ENCODE results near the gene MEIOC. TPM values are rescaled to one million over a fixed set of nuclear protein-coding genes. Genes with fewer than 3 reads are reported as not detected.
"Not testable (repeated sequence)": the region's sequence is repeated elsewhere in the genome, so short reads cannot be mapped to it uniquely, and the experiment has no call there.

The MEIOC gene
- total RNA-seq, result 0.35 TPM in 1 of 2 replicates, not detected in the other

DNA sequence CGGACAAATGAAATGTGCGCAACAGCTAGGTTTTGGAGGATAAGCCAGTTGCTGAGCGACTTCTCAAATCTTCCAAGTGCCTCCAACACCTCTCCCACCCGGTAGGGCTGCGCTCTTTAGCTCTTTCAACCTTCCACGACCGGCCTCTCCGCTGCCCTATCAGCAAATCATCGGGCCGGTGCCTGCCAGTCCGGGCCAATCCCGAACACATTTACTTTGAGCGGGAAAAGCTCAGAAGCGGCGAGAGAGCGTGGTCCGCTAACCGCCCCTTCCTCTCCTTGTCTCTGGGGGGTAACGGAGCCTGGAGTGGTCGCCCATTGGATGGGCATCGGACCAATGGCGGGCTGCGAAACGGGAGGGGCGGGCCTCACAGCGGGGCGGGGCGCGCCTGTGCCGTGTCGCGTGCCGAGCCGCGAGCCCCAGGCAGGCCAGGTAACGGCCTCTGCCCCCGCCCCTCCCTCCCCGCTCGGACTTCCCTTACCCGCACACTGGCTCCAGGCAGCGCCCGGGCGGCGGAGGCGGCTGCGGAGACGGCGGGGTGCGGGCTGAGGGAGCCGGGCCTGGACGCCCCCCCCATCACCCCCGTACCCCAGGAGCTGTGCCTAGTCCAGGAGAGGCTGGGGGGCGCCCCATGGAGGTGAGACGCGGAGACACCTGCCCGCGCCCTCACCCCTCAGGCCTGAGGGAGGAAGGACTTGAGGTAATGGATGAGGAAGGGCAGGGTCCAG lies at the start of gene MEIOC:
Gene MEIOC (plus strand): TSS at position 486 of the 728 bp plus-strand sequence. CDS start 146 bp downstream, at position 632.
- no peak for DNase-seq (ENCODE audit: extremely low read depth, low read depth, low spot score)

DNA sequence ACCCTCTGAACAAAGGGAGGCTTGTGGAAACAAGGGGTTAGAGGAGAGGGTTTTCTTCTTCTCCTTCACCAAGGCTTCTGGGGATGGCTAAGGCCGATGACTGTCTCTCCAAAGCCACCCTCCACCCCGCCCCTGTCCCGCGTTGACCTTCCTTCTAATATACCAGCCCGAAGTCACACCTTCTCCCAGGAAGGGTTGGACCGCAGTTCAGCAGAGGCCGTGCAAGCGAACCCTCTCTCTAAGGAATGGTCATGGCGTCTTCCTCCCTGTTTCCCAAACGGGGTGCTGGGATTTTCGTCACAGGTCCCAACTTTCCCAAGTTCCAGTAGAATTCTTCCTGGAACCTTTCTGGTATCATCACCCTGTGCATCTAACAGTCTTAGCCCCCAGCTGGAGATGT lies 49.6 kb upstream of the MEIOC start:
- no peak for DNase-seq (ENCODE audit: extremely low read depth, low read depth, low spot score)

DNA sequence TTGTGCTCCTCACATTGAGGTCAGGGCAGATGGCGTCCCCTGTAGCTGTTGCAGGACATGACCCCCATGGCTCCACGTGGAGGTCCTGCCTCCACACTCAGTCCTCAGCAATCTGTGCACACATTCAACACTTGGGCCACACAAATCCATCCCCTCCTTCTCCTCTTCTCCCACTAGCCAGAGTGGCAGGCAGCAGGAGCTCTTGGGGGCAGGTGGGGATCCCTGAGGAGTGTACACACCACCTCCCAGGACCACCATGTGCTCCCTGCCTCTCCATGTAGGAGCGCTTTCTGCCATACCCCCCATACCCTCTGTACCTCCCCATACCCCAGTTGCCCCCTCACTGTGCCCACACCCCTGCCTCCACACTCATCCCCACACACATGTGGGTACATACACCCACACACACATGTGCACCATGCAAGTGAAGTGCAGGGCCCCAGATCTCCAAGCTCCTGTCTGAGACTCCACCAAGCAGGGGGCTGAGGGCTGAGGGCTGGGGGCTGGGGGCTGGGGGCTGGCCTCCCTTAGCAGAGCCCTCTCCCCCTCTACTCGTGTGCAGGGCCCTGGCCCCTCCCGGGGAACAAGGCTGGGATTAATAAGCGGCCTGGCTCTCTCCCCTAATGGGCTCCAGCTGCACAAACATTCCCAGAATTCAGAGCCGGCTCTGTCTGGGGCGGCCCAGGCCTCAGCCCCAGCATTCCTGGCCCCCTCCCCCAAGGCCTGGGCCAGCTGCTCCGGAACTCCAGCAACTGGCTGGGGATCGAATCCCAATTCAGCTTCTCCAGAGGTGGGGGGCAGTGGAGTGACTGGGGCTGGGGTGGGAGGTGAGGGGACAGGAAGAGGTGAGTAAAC lies 48.2 kb upstream of the MEIOC start:
- no peak for DNase-seq (ENCODE audit: extremely low read depth, low read depth, low spot score)

DNA sequence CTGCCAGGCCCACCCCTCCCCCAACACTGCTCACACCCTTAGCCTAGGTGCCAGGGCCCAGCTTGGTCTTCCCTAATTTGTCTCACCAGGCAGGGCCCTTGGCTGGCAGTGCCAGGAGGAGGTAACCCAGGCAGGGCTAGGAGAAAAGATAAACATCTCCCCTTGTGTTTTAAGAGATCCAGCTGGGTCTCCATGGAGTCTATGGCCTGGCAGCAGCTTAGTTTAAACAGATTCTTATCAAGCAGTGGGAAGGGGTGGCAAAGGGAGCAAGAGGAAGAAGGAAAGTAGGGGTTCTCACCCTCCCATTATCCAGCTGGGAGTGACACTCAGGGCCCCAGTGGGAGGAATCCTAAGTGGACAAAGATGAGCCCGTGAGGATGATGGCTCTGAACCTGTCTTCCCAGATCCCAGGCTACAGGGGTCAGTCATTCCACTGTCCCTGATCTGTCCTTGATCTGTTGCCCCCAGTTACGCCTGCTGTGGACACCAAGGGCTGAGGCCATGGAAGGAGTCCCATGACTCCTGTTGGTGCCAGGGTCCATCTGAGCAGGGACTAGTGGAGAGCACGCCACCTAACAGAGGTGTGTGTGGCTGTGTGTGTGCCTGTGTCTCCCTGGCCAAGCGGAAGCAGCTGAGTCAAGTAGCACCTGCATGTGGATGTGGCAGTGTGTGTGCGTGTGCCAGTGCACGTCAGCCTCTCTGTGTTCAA lies 47.4 kb upstream of the MEIOC start:
- no peak for DNase-seq (ENCODE audit: extremely low read depth, low read depth, low spot score)

DNA sequence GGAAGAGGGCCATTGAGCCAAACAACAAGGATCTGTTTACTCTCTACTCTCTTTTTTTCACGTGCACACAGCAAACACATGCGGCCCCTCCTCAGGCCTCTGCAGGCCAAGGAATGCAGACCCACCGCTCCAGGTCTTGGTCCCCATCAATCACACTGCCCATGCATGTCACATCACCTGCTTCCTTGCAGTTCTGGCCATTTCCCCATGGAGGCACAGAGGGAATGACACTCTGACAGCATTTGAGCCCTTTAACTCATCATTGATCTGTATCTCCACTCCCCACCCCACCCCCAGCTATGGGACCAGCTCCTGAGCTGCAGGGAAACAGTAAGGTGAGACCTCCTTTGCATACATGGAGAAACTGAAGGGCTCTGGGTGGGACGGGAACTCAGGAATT lies 45.9 kb upstream of the MEIOC start:
- DNase-seq (ENCODE audit: extremely low read depth, low read depth, low spot score), result no peak

DNA sequence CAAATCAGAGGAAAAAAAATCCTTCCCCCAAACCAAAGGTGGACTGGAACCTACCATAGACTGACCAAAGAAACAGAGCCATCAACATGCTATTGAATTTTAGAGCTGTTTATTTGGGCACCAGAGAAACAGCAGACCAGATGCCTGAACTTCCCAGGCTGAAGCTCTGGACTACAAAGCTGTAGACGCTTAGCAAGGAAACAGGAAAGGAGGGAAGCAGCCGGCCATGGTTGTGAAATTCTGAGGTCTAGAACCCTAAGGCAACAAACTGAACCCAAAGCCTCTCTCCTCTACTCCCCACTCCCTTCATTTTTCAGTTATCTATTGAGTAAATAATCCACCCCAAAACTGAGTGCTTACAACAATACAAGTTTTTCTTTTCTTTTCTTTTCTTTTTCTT lies 45.4 kb upstream of the MEIOC start:
- DNase-seq (ENCODE audit: extremely low read depth, low read depth, low spot score), result no peak

DNA sequence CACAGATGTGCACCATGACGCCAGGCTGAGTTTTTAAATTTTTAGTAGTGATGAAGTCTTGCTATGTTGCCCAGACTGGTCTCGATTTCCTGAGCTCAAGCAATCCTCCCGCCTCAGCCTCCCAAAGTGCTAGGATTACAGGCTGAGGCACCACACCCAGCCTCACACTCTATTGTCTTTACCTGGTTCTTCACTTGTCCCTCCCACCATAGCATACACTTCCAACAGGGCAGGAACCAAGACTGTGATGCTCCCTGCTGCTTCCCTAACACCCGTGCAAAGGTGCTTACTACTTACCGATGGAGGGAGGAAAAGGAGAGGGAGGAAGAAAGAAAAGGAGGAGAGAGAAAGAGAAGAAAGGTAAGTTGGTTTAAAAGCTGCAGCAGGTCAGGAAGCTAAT lies 41.4 kb upstream of the MEIOC start:
- DNase-seq (ENCODE audit: extremely low read depth, low read depth, low spot score), result no peak

DNA sequence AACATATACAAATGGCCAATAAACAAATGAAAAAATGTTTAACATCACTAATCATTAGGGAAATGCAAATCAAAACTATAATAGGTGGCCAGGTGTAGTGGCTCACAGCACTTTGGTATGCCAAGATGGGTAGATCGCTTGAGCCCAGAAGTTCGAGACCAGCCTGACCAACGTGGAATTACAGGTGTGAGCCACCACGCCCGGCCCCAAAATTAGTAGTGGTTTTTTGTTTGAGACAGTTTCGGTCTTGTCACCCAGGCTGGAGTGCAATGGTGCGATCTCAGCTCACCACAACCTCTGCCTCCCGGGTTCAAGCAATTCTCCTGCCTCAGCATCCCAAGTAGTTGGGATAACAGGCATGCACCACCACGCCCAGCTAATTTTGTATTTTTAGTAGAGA lies 37.6 kb upstream of the MEIOC start:
- not testable (repeated sequence) for DNase-seq (ENCODE audit: extremely low read depth, low read depth, low spot score)

DNA sequence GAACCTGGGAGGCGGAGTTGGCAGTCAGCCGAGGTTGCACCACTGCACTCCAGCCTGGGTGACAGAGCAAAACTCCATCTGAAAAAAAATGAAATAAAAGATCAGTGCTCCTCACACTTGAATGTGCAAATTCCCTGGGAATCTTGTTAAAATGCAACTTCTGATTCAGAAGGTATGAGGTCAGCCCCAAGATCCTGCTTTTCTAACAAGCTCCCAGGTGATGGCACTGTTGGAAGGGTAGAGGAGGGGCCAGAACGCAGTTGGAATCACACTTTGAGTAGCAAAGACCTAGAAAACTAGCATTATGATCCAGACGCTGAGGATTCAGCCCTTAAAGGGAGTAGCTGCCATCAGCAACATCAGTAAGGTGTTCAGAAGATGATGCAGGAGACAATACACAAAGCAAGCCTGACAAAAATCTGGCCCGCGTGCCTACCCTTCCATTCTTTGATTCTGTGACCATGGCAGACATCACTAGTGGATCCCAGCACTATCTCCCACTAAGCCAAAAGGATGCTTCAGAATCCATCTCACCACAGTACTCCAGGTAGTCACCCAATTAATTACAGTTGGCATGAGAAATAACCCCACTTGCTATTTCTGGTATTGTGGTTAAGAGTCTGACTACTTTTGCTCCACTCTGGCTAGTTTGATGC lies 33.1 kb upstream of the MEIOC start:
- no peak for DNase-seq (ENCODE audit: extremely low read depth, low read depth, low spot score)

DNA sequence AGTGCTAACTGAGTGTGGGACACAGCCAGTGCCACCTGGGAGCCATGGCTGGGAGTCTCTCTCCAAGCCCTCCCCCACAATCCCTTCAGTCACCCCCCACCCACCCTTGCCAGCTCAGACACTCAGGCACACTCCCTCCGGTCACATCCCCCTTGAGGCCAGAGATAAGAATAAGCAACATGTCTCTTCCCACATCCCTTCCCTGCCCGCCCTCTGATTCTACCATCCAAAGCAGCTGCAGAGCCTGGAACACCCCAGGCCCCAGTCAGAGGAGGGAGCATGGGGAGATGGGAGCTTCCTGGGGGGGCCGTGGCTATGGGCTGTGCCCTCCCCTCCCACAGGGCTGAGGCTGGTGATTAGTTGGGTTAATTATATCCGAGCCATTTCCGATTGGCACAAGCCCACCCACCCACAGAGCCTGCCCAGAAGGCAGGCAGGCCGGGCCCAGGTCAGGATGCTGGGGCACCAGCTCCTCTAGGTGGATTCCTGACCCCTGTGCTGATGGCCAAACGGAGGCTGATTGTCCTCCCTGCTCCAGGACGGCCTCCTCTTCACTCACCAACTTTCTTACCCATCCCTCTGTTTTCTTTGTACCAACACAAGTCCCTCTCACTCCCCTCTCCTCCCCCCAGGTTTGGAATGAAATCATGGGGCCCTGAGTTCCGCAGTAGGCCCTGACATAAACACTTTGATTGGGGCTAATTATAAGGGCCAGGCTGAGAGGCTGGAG lies 28.6 kb upstream of the MEIOC start:
- no peak for DNase-seq (ENCODE audit: extremely low read depth, low read depth, low spot score)

DNA sequence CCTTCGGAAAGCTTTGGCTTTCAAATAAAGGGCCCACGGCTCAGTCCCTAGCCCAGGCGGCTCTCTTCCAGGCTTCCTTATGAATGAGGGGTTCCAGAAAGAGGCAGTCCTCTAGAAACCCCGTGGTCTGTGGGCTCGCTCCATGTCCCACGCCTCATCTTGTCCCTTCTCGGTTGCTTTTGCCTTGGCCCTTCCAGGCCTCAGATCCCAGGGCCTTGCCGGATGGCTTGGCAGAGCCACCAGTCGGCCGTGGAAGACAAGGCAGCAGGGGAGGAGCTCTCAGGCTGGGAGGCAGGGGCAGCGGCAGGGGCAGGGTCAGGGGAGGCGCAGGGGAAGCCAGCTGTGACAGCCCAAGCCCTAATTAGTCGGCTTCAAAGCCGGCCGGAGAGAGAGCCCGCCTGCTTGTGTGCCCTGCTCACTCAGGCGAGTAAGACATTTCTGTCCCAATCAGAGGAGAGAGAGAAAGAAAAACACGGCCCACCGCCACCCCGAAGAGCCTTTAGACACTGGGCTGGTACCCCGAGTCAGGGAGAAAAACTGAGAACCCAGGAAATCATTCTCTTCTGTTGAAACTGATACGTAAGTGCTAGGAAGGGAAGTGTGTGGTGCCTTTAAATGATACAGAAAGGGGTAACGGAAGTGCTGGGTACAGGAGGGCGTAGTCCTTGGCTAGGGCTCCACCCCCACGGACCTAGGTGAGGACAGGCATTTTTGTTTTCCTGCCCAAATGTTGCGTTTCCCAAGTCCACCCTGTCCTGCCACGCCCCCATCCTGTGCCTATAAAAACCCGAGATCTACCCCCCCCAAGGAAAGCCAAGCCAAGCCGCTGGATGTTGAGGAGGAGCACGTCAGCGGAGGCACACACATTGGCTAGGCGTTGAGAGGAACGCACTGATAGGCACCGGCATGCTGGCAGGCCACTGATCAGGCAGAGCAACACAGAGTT lies 27.8 kb upstream of the MEIOC start:
- no peak for DNase-seq (ENCODE audit: extremely low read depth, low read depth, low spot score)

DNA sequence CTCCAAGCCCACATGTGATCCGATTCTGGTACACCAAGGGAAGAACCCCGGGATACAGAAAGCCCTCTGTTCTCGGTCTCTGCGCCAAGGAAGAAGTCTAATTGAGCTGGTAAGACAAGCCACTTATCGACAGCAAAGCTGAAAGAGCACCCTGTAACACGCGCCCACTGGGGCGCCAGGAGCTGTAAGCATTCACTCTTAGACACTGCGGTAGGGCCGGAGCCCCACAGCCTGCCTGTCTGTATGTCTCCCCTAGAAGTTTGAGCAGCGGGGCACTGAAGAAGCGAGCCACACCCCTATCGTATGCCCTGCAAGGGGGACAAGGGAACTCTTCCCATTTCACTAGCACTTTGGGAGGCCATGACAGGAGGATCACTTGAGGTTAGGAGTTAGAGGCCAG lies 27.0 kb upstream of the MEIOC start:
- no peak for DNase-seq (ENCODE audit: extremely low read depth, low read depth, low spot score)

DNA sequence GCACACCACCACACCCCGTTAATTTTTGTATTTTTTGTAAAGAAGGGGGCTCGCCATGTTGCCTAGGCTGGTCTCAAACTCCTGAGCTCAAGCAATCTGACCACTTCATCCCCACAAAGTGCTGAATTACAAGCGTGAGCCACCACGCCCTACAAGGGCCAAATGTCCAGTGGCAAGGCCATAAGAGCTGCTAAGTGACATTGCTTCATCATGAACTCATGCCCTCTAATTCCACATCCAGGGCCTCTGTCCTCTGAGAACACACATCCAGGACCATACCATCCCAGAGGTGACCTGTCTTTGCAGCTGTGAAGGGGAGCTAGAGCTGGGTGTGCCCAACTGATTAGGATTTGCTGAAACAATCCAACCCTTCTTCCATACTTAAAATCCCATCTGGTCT lies 25.6 kb upstream of the MEIOC start:
- no peak for DNase-seq (ENCODE audit: extremely low read depth, low read depth, low spot score)

DNA sequence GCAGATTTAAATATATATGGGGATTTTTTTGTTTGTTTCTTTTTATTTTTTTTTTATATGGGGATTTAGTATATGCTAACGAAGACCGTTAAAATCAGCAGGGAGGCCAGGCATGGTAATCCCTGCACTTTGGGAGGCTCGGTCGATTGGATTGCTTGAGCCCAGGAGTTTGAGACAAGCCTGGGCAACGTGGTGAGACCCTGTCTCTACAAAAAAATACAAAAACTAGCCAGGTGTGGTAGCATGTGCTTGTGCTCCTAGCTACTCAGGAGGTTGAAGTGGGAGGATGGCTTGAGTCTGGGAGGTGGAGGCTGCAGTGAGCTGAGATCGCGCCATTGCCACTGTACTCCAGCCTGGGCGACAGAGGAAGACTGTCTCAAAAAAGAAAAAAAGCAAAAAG lies 22.3 kb upstream of the MEIOC start:
- DNase-seq (ENCODE audit: extremely low read depth, low read depth, low spot score), result no peak

DNA sequence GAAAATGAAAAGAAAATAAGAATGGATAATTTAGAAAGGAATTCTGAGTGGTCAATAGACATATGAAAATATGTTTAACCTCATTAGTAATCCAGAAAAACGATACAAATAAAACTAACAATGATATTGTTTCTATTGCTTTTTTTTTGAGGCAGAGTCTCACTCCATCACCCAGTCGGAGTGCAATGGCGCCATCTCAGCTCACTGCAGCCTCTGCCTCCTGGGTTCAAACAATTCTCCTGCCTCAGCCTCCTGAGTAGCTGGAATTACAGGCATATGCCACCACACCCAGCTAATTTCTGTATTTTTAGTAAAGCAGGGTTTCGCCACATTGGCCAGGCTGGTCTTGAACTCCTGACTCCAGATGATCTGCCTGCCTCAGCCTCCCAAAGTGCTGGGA lies 21.9 kb upstream of the MEIOC start:
- DNase-seq (ENCODE audit: extremely low read depth, low read depth, low spot score), result not testable (repeated sequence)

DNA sequence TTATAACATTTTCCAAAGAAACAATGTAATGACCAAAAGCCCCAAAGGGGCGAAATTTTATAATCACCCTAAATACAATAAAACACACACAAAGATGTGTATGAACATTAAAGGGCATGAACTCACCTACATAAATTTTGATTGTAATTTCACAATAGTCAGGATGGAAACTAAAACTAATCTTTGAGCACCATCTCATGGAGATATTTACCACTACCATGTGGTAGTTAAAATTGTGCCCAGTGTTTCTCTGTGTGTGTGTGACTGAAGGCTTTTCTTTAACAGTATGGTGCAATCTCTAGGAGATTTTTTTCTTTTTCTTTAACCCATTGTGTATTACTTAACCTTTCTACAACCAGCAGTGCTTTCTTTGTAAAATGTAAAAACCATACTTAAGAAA lies 19.7 kb upstream of the MEIOC start:
- DNase-seq (ENCODE audit: extremely low read depth, low read depth, low spot score), result no peak

DNA sequence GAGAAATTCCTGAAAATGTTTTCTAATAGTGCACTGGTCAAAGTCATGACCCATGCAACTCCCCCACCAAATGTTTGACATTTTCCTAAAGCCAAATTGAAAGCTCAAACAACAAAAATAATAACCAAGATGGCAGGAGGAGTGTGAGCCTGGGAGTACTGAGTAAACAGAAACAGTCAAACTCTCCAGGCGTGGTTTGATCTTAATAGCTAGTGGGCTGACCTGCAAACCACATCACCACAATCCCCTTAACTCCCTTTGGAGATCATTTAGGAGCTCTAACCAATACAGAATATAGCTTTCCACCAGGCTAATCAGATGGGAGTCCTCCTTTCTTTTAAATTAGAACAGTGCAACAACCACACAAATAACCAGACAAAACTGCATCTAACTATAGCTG lies 19.2 kb upstream of the MEIOC start:
- DNase-seq (ENCODE audit: extremely low read depth, low read depth, low spot score), result no peak

DNA sequence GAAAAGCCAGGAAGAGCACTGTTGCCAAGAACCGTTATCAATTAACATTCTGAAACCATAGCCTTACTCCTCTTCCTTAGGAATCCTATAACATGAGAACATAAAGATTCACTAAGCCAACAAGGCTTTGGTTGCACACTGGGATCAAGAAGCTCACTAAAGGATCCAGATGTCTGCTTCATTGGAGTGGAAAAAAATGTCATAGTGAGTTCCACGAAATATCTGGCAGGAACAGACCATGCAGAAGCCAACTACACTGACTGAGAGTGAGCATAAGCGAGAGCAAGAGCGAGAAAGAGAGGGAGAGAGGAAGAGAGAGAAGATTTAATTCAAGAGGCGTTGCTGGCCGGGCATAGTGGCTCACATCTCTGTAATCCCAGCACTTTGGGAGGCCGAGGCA lies 13.4 kb upstream of the MEIOC start:
- no peak for DNase-seq (ENCODE audit: extremely low read depth, low read depth, low spot score)

DNA sequence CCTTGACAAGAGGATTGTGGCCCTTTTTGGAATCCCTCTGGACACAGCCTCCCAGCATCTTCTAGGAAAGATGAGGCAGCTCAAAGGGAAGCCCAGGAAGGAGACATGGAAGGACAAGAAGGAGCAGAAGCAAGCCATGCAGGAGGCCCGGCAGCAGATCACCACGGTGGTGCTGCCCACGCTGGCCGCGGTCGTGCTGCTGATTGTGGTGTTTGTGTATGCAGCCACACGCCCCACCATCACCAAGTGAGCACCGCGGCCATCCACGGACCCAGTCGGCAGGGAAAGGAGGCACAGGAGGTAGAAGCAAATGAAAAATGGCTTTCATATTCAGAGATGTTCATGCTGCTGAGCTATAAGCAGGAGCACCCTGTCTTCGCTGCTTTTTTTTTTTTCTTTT lies 10.9 kb upstream of the MEIOC start:
- DNase-seq (ENCODE audit: extremely low read depth, low read depth, low spot score), result no peak
